GM12892 (cell line): ENCODE data around the gene ARHGEF12.

Experiments used
- POLR2A ChIP-seq: IDR thresholded peaks from 2 replicates; pipeline ENCODE4 v1.6.1; 2011; ENCODE audit warnings: low read depth, low read length, control low read depth
- POLR2AphosphoS5 ChIP-seq: IDR thresholded peaks from 2 replicates; pipeline ENCODE4 v1.6.1; 2011; ENCODE audit warnings: low read depth, low read length, control low read depth
- TAF1 ChIP-seq: IDR thresholded peaks from 2 replicates; pipeline ENCODE4 v1.6.1; 2011; ENCODE audit warnings: low read depth, mild to moderate bottlenecking, control low read depth, low read length, borderline replicate concordance

DNA sequence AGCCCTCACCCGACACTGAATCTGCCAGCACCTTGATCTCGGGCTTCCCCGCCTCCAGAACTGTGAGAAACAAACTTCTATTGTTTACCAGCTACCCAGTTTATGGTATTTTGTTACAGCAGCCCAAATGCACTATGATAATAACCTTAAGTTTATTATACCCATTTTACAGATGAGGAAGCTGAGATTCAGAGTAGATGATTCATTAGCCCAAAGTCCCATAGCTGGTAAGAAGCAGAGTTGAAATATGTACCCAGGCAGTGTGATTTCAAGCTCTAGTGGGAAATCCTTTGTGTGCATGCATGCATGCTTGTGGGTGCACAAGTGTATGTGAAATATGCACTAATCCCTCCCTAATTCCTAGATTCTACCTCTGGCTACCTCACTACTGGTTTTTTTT is 183.3 kb downstream of the ARHGEF12 start:
- no peak for TF ChIP-seq POLR2A
- no peak for TF ChIP-seq TAF1
- no peak for TF ChIP-seq POLR2AphosphoS5
